Hepatocyte (in vitro differentiated cells): ENCODE data around the gene USP43. TPM values are rescaled to one million over a fixed set of nuclear protein-coding genes. Genes with fewer than 3 reads are reported as not detected.

Source experiments
- DNase-seq: peaks from one replicate; pipeline ENCODE4 v3.0.0-alpha.2; 2016; ENCODE audit warnings: low spot score
- H2AFZ ChIP-seq: fragments of 200-600 bp; sonication (generic); 2 replicates; pipeline ENCODE4 v1.6.0; 2016; ENCODE audit warnings: antibody characterized with exemption, mild to moderate bottlenecking
- H3K27ac ChIP-seq: fragments of 200-600 bp; sonication (generic); 2 replicates; pipeline ENCODE4 v1.5.1; 2016; ENCODE audit warnings: mild to moderate bottlenecking
- H3K27me3 ChIP-seq: fragments of 200-600 bp; sonication (generic); 2 replicates; pipeline ENCODE4 v1.6.1; 2016
- H3K36me3 ChIP-seq: fragments of 200-600 bp; sonication (generic); replicated peaks from 2 replicates; pipeline ENCODE4 v1.5.1; 2016; ENCODE audit warnings: low read depth; ENCODE audit not compliant: insufficient read depth
- H3K4me1 ChIP-seq: fragments of 200-600 bp; sonication (generic); 2 replicates; pipeline ENCODE4 v1.5.1; 2016; ENCODE audit warnings: mild to moderate bottlenecking, moderate library complexity; ENCODE audit not compliant: insufficient read depth
- H3K4me2 ChIP-seq: fragments of 200-600 bp; sonication (generic); 2 replicates; pipeline ENCODE4 v1.6.0; 2016
- H3K4me3 ChIP-seq: fragments of 200-600 bp; sonication (generic); 2 replicates; pipeline ENCODE4 v1.5.1; 2016; ENCODE audit warnings: mild to moderate bottlenecking
- H3K79me2 ChIP-seq: fragments of 200-600 bp; sonication (generic); 2 replicates; pipeline ENCODE4 v1.6.0; 2017; ENCODE audit warnings: mild to moderate bottlenecking
- H3K9me2 ChIP-seq: fragments of 200-600 bp; sonication (generic); replicated peaks from 2 replicates; pipeline ENCODE4 v1.6.0; 2017; ENCODE audit warnings: mild to moderate bottlenecking; ENCODE audit not compliant: insufficient read depth
- H3K9me3 ChIP-seq: fragments of 200-600 bp; sonication (generic); 2 replicates; pipeline ENCODE4 v1.5.1; 2016; ENCODE audit warnings: low read depth, mild to moderate bottlenecking
- H4K20me1 ChIP-seq: fragments of 200-600 bp; sonication (generic); 2 replicates; pipeline ENCODE4 v1.6.0; 2016; ENCODE audit warnings: mild to moderate bottlenecking; ENCODE audit not compliant: insufficient read depth, poor library complexity, severe bottlenecking
- EZH2 ChIP-seq: fragments of 200-600 bp; sonication (generic); IDR thresholded peaks from 2 replicates; pipeline ENCODE4 v1.6.1; 2016; ENCODE audit warnings: antibody characterized with exemption, mild to moderate bottlenecking, borderline replicate concordance
- EZH2phosphoT487 ChIP-seq: fragments of 200-600 bp; sonication (generic); IDR thresholded peaks from one replicate; pipeline ENCODE4 v1.6.1; 2018; ENCODE audit warnings: antibody characterized with exemption, mild to moderate bottlenecking, low read depth, moderate library complexity; ENCODE audit not compliant: unreplicated experiment, severe bottlenecking
- WGBS: methylation state at CpG from one replicate; pipeline ENCODE4 v1.1.6; 2016; ENCODE audit warnings: low lambda C conversion rate; ENCODE audit errors: missing lambda C conversion rate; 5-methylcytosine and 5-hydroxymethylcytosine counted together
- polyA plus RNA-seq: library from polyadenylated mRNA; unstranded; fragments of >200 nt; fragmentation: Nextera tagmentation; extraction: Ambion mirVana; gene quantifications from 2 replicates; pipeline ENCODE4 v1.2.1, GENCODE V29; 2016
- total RNA-seq: library from RNA; depleted of rRNA; stranded (reverse); fragments of >200 nt; gene quantifications from 2 replicates; pipeline ENCODE4 v1.2.3, GENCODE V29; 2014
- TF ChIP-seq, protein P1 (sequence below): fragments of 200-600 bp; sonication (generic); IDR thresholded peaks from 2 replicates; pipeline ENCODE4 v1.5.1; 2016; ENCODE audit warnings: antibody characterized with exemption, mild to moderate bottlenecking; ENCODE audit not compliant: poor library complexity

Gene USP43
- total and polyA plus RNA-seq, 2 experiments from 2014 or later: 3.6 to 5.2 TPM

DNA sequence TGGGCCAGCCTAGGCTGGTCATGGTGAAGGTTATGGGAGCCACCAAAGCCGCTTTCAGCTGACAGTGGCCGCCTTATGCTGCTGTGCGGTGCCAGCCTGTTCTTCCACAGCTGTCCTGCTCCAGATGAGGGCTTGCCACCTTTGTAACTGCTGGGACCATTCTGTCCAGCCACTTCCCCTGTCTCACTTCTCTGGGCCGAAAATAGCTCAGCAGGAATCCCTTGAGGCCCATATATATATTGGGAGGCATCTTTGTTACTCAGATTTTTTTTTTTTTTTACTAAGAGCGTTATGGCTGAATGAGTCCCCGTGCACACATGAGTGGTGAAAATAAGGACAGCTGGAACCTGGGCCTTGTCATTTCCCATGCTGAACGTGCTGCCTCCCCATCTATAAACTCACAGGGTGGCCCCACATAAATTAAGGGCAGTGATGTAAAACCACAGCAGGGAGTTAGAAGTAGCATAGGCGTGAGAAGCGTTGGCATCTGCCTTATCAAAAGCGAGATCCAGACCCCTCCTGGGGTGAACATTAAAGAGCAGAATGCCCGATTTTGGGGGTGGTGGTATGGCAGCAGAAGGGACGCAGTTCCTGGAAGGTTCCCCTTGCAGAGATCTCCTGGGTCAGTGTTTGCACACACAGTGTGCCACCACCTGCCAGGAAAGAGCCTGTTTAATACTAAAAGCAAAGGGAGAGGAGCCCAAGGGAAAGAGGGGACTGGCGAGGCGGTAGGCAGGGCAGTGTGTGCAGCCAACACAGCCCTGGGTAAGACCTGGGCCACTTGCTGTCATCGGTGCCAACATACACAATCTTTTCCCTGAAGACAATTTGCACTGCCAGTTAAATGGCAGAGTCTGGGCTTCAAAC lies 57.8 kb downstream of the USP43 start:
- Histone ChIP-seq H2AFZ (no peak overlapping the region), H3K36me3 (no peaks in the 10 kb centered on the region), H4K20me1 (no peaks in the 10 kb centered on the region), H3K4me2 (no peak overlapping the region), H3K4me1 (no peaks in the 10 kb centered on the region), H3K9me2 (no peaks in the 10 kb centered on the region), H3K79me2 (no peaks in the 10 kb centered on the region), H3K27ac (no peak overlapping the region), H3K4me3 (no peak overlapping the region), H3K27me3 (no peaks in the 10 kb centered on the region), H3K9me3 (no peaks in the 10 kb centered on the region)
- no peak for TF ChIP-seq EZH2phosphoT487
- TF ChIP-seq, protein P1, sequence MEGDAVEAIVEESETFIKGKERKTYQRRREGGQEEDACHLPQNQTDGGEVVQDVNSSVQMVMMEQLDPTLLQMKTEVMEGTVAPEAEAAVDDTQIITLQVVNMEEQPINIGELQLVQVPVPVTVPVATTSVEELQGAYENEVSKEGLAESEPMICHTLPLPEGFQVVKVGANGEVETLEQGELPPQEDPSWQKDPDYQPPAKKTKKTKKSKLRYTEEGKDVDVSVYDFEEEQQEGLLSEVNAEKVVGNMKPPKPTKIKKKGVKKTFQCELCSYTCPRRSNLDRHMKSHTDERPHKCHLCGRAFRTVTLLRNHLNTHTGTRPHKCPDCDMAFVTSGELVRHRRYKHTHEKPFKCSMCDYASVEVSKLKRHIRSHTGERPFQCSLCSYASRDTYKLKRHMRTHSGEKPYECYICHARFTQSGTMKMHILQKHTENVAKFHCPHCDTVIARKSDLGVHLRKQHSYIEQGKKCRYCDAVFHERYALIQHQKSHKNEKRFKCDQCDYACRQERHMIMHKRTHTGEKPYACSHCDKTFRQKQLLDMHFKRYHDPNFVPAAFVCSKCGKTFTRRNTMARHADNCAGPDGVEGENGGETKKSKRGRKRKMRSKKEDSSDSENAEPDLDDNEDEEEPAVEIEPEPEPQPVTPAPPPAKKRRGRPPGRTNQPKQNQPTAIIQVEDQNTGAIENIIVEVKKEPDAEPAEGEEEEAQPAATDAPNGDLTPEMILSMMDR: no peak
- TF ChIP-seq EZH2: no peak
- 85% methylated on average over 15 of the region's 15 CpGs for WGBS
- no peak for DNase-seq

DNA sequence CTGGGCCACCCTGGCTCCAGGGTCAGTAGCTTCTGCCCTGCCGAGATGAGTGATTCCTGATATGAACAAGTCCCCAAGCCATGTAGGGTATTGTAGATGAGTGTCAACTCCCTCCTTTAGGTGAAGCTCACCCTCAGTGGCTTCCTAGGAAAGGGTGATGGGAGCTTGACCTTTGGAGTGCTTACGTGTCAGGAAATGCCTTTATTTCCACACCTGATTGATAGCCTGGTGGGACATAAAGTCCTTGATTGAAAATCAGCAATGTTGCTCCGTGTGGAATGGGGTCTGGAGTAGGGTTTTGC lies 58.4 kb downstream of the USP43 start:
- no peak overlapping the region for H3K4me2 ChIP-seq
- no peaks in the 10 kb centered on the region for H3K9me3 ChIP-seq
- no peaks in the 10 kb centered on the region for H3K79me2 ChIP-seq
- TF ChIP-seq EZH2 (no peak), EZH2phosphoT487 (no peak)
- TF ChIP-seq, protein P1: no peak
- H3K9me2 ChIP-seq: no peaks in the 10 kb centered on the region
- 85% methylated on average over 3 of the region's 3 CpGs for WGBS
- H3K4me1 ChIP-seq: no peaks in the 10 kb centered on the region
- no peaks in the 10 kb centered on the region for H4K20me1 ChIP-seq
- H3K27me3 ChIP-seq: no peaks in the 10 kb centered on the region
- H3K36me3 ChIP-seq: no peaks in the 10 kb centered on the region
- no peak overlapping the region for H3K4me3 ChIP-seq
- no peak overlapping the region for H3K27ac ChIP-seq
- no peak overlapping the region for H2AFZ ChIP-seq
- DNase-seq: no peak

GRCh38 chr17:9705745-9706144 lies 60.4 kb downstream of the USP43 start:
- no peak for TF ChIP-seq EZH2phosphoT487
- TF ChIP-seq, protein P1: no peak
- WGBS: 100% methylated on average over 1 of the region's 1 CpG
- Histone ChIP-seq H3K36me3 (no peaks in the 10 kb centered on the region), H4K20me1 (no peaks in the 10 kb centered on the region), H3K9me3 (no peaks in the 10 kb centered on the region), H3K4me1 (no peaks in the 10 kb centered on the region), H3K79me2 (no peaks in the 10 kb centered on the region), H3K27me3 (no peaks in the 10 kb centered on the region), H3K27ac (no peak overlapping the region), H3K9me2 (no peaks in the 10 kb centered on the region), H3K4me2 (no peak overlapping the region), H2AFZ (no peak overlapping the region), H3K4me3 (no peak overlapping the region)
- no peak for DNase-seq
